Mucosa of stomach (tissue), 1 donor: Measurements from ENCODE around the gene ACSS1.

Experiments used
- H3K27me3 ChIP-seq: one replicate; pipeline ENCODE4 v1.7.0; 2013; ENCODE audit warnings: mild to moderate bottlenecking, low read length; ENCODE audit not compliant: control insufficient read depth, insufficient read depth
- H3K36me3 ChIP-seq: one replicate; pipeline ENCODE4 v1.7.0; 2013; ENCODE audit warnings: low read length; ENCODE audit not compliant: control insufficient read depth, insufficient read depth
- H3K4me1 ChIP-seq: one replicate; pipeline ENCODE4 v1.7.0; 2013; ENCODE audit warnings: mild to moderate bottlenecking, low read length; ENCODE audit not compliant: control insufficient read depth, insufficient read depth
- H3K4me3 ChIP-seq: one replicate; pipeline ENCODE4 v1.7.0; 2013; ENCODE audit warnings: low read length
- H3K9ac ChIP-seq: one replicate; pipeline ENCODE4 v1.7.0; 2013; ENCODE audit warnings: mild to moderate bottlenecking, low read length, moderate library complexity
- H3K9me3 ChIP-seq: one replicate; pipeline ENCODE4 v1.7.0; 2013; ENCODE audit warnings: mild to moderate bottlenecking, low read length, moderate library complexity; ENCODE audit not compliant: control insufficient read depth
- donor health status: Pancreatic carcinoma.

ACSS1 gene

GRCh38 chr20:24962510-24962909, 95.4 kb downstream of the ACSS1 start:
- Histone ChIP-seq H3K9ac (no peak overlapping the region), H3K4me3 (no peak overlapping the region), H3K4me1 (no peaks in the 10 kb centered on the region), H3K36me3 (peaks cover 14% of the 10 kb centered on the region), H3K27me3 (no peaks in the 10 kb centered on the region), H3K9me3 (no peaks in the 10 kb centered on the region)

GRCh38 chr20:24962182-24962492, 95.8 kb downstream of the ACSS1 start:
- H3K9ac ChIP-seq = no peak overlapping the region
- H3K4me3 ChIP-seq = no peak overlapping the region
- H3K36me3 ChIP-seq = peaks cover 14% of the 10 kb centered on the region
- H3K4me1 ChIP-seq = no peaks in the 10 kb centered on the region
- H3K9me3 ChIP-seq = no peaks in the 10 kb centered on the region
- no peaks in the 10 kb centered on the region for H3K27me3 ChIP-seq

- H3K4me1 ChIP-seq = no peaks in the 10 kb centered on the region
- no peak overlapping the region for H3K9ac ChIP-seq
- no peaks in the 10 kb centered on the region for H3K27me3 ChIP-seq
- H3K4me3 ChIP-seq = no peak overlapping the region
- H3K9me3 ChIP-seq = no peaks in the 10 kb centered on the region
- H3K36me3 ChIP-seq = peaks cover 14% of the 10 kb centered on the region
Observed at GRCh38 chr20:24961384-24962181, 96.4 kb downstream of the ACSS1 start.

- no peak overlapping the region for H3K9ac ChIP-seq
- H3K4me3 ChIP-seq = no peak overlapping the region
- no peaks in the 10 kb centered on the region for H3K9me3 ChIP-seq
- H3K4me1 ChIP-seq = no peaks in the 10 kb centered on the region
- H3K36me3 ChIP-seq = peaks cover 14% of the 10 kb centered on the region
- H3K27me3 ChIP-seq = no peaks in the 10 kb centered on the region
Observed at GRCh38 chr20:24960861-24961260, 97.1 kb downstream of the ACSS1 start.

- Histone ChIP-seq H3K36me3 (peaks cover 14% of the 10 kb centered on the region), H3K4me3 (no peak overlapping the region), H3K9ac (no peak overlapping the region), H3K27me3 (no peaks in the 10 kb centered on the region), H3K4me1 (no peaks in the 10 kb centered on the region), H3K9me3 (no peaks in the 10 kb centered on the region)
Observed at GRCh38 chr20:24960302-24960801, 97.6 kb downstream of the ACSS1 start.

GRCh38 chr20:24959591-24960301, 98.2 kb downstream of the ACSS1 start:
- no peaks in the 10 kb centered on the region for H3K27me3 ChIP-seq
- H3K36me3 ChIP-seq = peaks cover 14% of the 10 kb centered on the region
- H3K9me3 ChIP-seq = no peaks in the 10 kb centered on the region
- H3K9ac ChIP-seq = no peak overlapping the region
- no peak overlapping the region for H3K4me3 ChIP-seq
- H3K4me1 ChIP-seq = no peaks in the 10 kb centered on the region

GRCh38 chr20:24958506-24959385, 99.2 kb downstream of the ACSS1 start:
- H3K27me3 ChIP-seq = no peaks in the 10 kb centered on the region
- no peak overlapping the region for H3K9ac ChIP-seq
- H3K4me3 ChIP-seq = no peak overlapping the region
- peaks cover 12% of the 10 kb centered on the region for H3K36me3 ChIP-seq
- H3K9me3 ChIP-seq = no peaks in the 10 kb centered on the region
- H3K4me1 ChIP-seq = no peaks in the 10 kb centered on the region

- H3K9ac ChIP-seq = no peak overlapping the region
- no peaks in the 10 kb centered on the region for H3K9me3 ChIP-seq
- H3K4me3 ChIP-seq = no peak overlapping the region
- H3K4me1 ChIP-seq = no peaks in the 10 kb centered on the region
- no peaks in the 10 kb centered on the region for H3K27me3 ChIP-seq
- no peaks in the 10 kb centered on the region for H3K36me3 ChIP-seq
Observed at GRCh38 chr20:24957326-24958016, 100.5 kb downstream of the ACSS1 start.
